Left lung (tissue), 10 donors: ENCODE measurements around the gene CA10. TPM values are rescaled to one million over a fixed set of nuclear protein-coding genes. Genes with fewer than 3 reads are reported as not detected.

Source experiments
- ATAC-seq: fragments of 200-7000 bp; cut with Tn5 transposase; one replicate; pipeline ENCODE4 v1.9.1; 2020; ENCODE audit warnings: moderate library complexity
- DNase-seq, 4 donors: peaks; one replicate each; pipeline ENCODE4 v3.0.0-alpha.2; 2013 to 2020
- H3K27ac ChIP-seq, 2 donors: fragments of 200-600 bp; sonication (generic) in 1 of 2; one replicate each; pipeline versions ENCODE4 v1.5.0 to v1.8.0; 2020 to 2021
- H3K27me3 ChIP-seq, 2 donors: fragments of 200-600 bp; sonication (generic) in 1 of 2; one replicate each; pipeline versions ENCODE4 v1.5.0 to v1.8.0; 2020 to 2021
- H3K36me3 ChIP-seq, 2 donors: fragments of 200-600 bp; sonication (generic) in 1 of 2; one replicate each; pipeline versions ENCODE4 v1.5.0 to v1.8.0; 2020 to 2021
- H3K4me1 ChIP-seq, 2 donors: fragments of 200-600 bp; one replicate each; pipeline ENCODE4 v1.8.0; 2021
- H3K4me3 ChIP-seq, 2 donors: fragments of 200-600 bp; sonication (generic) in 1 of 2; one replicate each; pipeline versions ENCODE4 v1.5.0 to v1.8.0; 2020 to 2021; ENCODE audit warnings: mild to moderate bottlenecking in 1 of 2
- H3K9me3 ChIP-seq, 2 donors: fragments of 200-600 bp; sonication (generic) in 1 of 2; one replicate each; pipeline versions ENCODE4 v1.5.0 to v1.8.0; 2020 to 2021
- intact Hi-C, 2 donors: fragments of 100-400 bp; cut with DNase I; formaldehyde crosslinking; loops; one replicate each; pipeline versions ENCODE4 v1.11.2 to v1.14.2; 2022
- polyA plus RNA-seq, 6 donors: library from polyadenylated mRNA; unstranded; fragments of 120-200 nt; gene quantifications; one replicate each; pipeline ENCODE4 v1.2.1, GENCODE V29; 2013; ENCODE audit not compliant: insufficient read length in 6 of 6
- total RNA-seq, 2 donors: library from RNA; stranded (reverse); fragmentation: NEBNext Ultra II Directional; extraction: Animal tissue kit (Norgen Biotek cat#: 25700); gene quantifications; one replicate each; pipeline ENCODE4 v1.2.1, GENCODE V29; 2021
- TF ChIP-seq, protein P1 (sequence below), 2 donors: fragments of 200-600 bp; sonication (generic) in 1 of 2; IDR thresholded peaks; one replicate each; pipeline versions ENCODE4 v1.5.0 to v1.8.0; 2021; ENCODE audit warnings: antibody characterized with exemption in 2 of 2
- donor health status: DM: no; HTN: yes; CAD: no.
- donor health status: DM: no; HTN: no; CAD: no.

The CA10 gene
- total and polyA plus RNA-seq, 8 donors, result 0.06 to 0.31 TPM; not detected in 6

- Histone ChIP-seq H3K27ac (no peak overlapping the region), H3K36me3 (no peaks in the 10 kb centered on the region), H3K4me1 (no peaks in the 10 kb centered on the region), H3K27me3 (no peaks in the 10 kb centered on the region), H3K4me3 (no peak overlapping the region), H3K9me3 (no peaks in the 10 kb centered on the region)
- TF ChIP-seq, protein P1, sequence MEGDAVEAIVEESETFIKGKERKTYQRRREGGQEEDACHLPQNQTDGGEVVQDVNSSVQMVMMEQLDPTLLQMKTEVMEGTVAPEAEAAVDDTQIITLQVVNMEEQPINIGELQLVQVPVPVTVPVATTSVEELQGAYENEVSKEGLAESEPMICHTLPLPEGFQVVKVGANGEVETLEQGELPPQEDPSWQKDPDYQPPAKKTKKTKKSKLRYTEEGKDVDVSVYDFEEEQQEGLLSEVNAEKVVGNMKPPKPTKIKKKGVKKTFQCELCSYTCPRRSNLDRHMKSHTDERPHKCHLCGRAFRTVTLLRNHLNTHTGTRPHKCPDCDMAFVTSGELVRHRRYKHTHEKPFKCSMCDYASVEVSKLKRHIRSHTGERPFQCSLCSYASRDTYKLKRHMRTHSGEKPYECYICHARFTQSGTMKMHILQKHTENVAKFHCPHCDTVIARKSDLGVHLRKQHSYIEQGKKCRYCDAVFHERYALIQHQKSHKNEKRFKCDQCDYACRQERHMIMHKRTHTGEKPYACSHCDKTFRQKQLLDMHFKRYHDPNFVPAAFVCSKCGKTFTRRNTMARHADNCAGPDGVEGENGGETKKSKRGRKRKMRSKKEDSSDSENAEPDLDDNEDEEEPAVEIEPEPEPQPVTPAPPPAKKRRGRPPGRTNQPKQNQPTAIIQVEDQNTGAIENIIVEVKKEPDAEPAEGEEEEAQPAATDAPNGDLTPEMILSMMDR (IDR thresholded peaks at IDR 0.05), result no peak
- intact Hi-C loops, result no loop called here
- DNase-seq, result no peak
- no peak for ATAC-seq
Observed at GRCh38 chr17:51948128-51948527, 210.4 kb downstream of the CA10 start.

- Histone ChIP-seq H3K36me3 (no peaks in the 10 kb centered on the region), H3K27me3 (no peaks in the 10 kb centered on the region), H3K4me3 (no peak overlapping the region), H3K27ac (no peak overlapping the region), H3K9me3 (no peaks in the 10 kb centered on the region), H3K4me1 (no peaks in the 10 kb centered on the region)
- ATAC-seq (no peak), DNase-seq (no peak)
- intact Hi-C loops, result no loop called here
- TF ChIP-seq, protein P1 (IDR thresholded peaks at IDR 0.05), result no peak
Observed at GRCh38 chr17:51947160-51947735, 211.3 kb downstream of the CA10 start.

DNA sequence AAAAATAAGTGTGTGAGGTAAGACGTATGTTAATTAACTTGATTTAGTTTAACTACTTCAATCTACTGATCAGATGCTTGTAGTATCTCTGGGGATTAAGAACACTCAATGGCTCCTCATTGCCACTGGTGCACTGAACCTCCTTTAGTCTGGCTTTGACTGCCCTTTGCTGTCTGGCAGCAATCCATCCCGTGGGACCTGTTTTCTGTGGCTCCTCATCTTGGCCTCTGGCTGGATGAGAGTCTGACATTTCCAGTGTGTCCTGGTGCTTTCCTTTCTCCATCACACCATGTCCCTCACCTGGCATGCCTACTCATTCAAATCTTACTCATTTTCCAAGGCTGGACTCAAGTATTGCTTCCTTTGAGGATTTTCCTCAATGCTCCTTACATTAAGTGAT lies 212.2 kb downstream of the CA10 start:
- no peak for DNase-seq
- TF ChIP-seq, protein P1 (IDR thresholded peaks at IDR 0.05), result no peak

GRCh38 chr17:51941272-51941671 lies 217.2 kb downstream of the CA10 start:
- no peak overlapping the region for H3K27ac ChIP-seq
- H3K36me3 ChIP-seq, result no peaks in the 10 kb centered on the region
- DNase-seq (no peak), ATAC-seq (no peak)
- no peaks in the 10 kb centered on the region for H3K27me3 ChIP-seq
- H3K9me3 ChIP-seq, result no peaks in the 10 kb centered on the region
- TF ChIP-seq, protein P1 (IDR thresholded peaks at IDR 0.05), result no peak
- intact Hi-C loops, result loop anchor here in 1 of 2 donors (5.0 kb wide), 1 partner anchor 54 kb away; no protein-coding TSS in a partner anchor
- H3K4me1 ChIP-seq, result no peaks in the 10 kb centered on the region
- H3K4me3 ChIP-seq, result no peak overlapping the region

More for the DNA sequence above, 212.2 kb downstream of the CA10 start:
- Histone ChIP-seq H3K27ac (no peak overlapping the region), H3K4me1 (no peaks in the 10 kb centered on the region), H3K27me3 (no peaks in the 10 kb centered on the region), H3K9me3 (no peaks in the 10 kb centered on the region), H3K36me3 (no peaks in the 10 kb centered on the region), H3K4me3 (no peak overlapping the region)
- no peak for ATAC-seq
- intact Hi-C loops, result no loop called here

GRCh38 chr17:51937264-51937663 lies 221.2 kb downstream of the CA10 start:
- no peak for ATAC-seq
- intact Hi-C loops, result no loop called here
- no peak for DNase-seq

More at GRCh38 chr17:51937264-51937663, 221.2 kb downstream of the CA10 start:
- Histone ChIP-seq H3K4me1 (no peaks in the 10 kb centered on the region), H3K36me3 (no peaks in the 10 kb centered on the region), H3K27ac (no peak overlapping the region), H3K4me3 (no peak overlapping the region), H3K27me3 (no peaks in the 10 kb centered on the region), H3K9me3 (no peaks in the 10 kb centered on the region)
- TF ChIP-seq, protein P1 (IDR thresholded peaks at IDR 0.05), result no peak
